ENCODE results near the gene PIP5K1B.

The PIP5K1B gene

GRCh38 chr9:68932458-68932857 lies 227.4 kb downstream of the PIP5K1B start:
- Histone ChIP-seq H3K79me2 (ENCODE audit: insufficient read depth, low read length) (no peaks in the 10 kb centered on the region), H4K20me1 (ENCODE audit: insufficient read depth, low read length, poor library complexity, severe bottlenecking) (no peaks in the 10 kb centered on the region), H3K9me2 (replicated peaks; ENCODE audit: low read depth, low read length) (no peaks in the 10 kb centered on the region), H3K9ac (ENCODE audit: low read depth, low read length, poor library complexity, severe bottlenecking) (no peak overlapping the region), H3K36me3 (ENCODE audit: insufficient read depth, low read length) (no peaks in the 10 kb centered on the region), H3K27me3 (ENCODE audit: insufficient read depth, low read length, poor library complexity, severe bottlenecking) (no peaks in the 10 kb centered on the region), H3F3A (ENCODE audit: low read depth) (no peaks in the 10 kb centered on the region), H3K4me3 (ENCODE audit: low read length, poor library complexity, severe bottlenecking) (no peak overlapping the region), H3K4me2 (ENCODE audit: low read depth, low read length, poor library complexity, severe bottlenecking) (no peak overlapping the region), H3K4me1 (ENCODE audit: insufficient read depth, low read length, poor library complexity, severe bottlenecking) (no peaks in the 10 kb centered on the region), H2AFZ (ENCODE audit: low read length) (no peak overlapping the region), H3K9me3 (ENCODE audit: insufficient read depth, low read depth, low read length) (no peaks in the 10 kb centered on the region)
- TF ChIP-seq EZH2phosphoT487 (IDR thresholded peaks at IDR 0.05; ENCODE audit: borderline replicate concordance) (no peak), CTCF (conservative IDR thresholded peaks at IDR 0.05; ENCODE audit: low read length) (no peak)

- Histone ChIP-seq H3K79me2 (ENCODE audit: insufficient read depth, low read length) (no peaks in the 10 kb centered on the region), H2AFZ (ENCODE audit: low read length) (no peak overlapping the region), H3F3A (ENCODE audit: low read depth) (no peaks in the 10 kb centered on the region), H3K4me3 (ENCODE audit: low read length, poor library complexity, severe bottlenecking) (no peak overlapping the region), H3K9ac (ENCODE audit: low read depth, low read length, poor library complexity, severe bottlenecking) (no peak overlapping the region), H3K4me1 (ENCODE audit: insufficient read depth, low read length, poor library complexity, severe bottlenecking) (no peaks in the 10 kb centered on the region), H4K20me1 (ENCODE audit: insufficient read depth, low read length, poor library complexity, severe bottlenecking) (no peaks in the 10 kb centered on the region), H3K36me3 (ENCODE audit: insufficient read depth, low read length) (no peaks in the 10 kb centered on the region), H3K4me2 (ENCODE audit: low read depth, low read length, poor library complexity, severe bottlenecking) (no peak overlapping the region), H3K9me2 (replicated peaks; ENCODE audit: low read depth, low read length) (no peaks in the 10 kb centered on the region), H3K9me3 (ENCODE audit: insufficient read depth, low read depth, low read length) (no peaks in the 10 kb centered on the region), H3K27me3 (ENCODE audit: insufficient read depth, low read length, poor library complexity, severe bottlenecking) (no peaks in the 10 kb centered on the region)
- TF ChIP-seq EZH2phosphoT487 (IDR thresholded peaks at IDR 0.05; ENCODE audit: borderline replicate concordance) (no peak), CTCF (conservative IDR thresholded peaks at IDR 0.05; ENCODE audit: low read length) (no peak)
These were observed 228.6 kb downstream of the PIP5K1B start for GRCh38 chr9:68933434-68934328.

GRCh38 chr9:68934329-68934644 lies 229.2 kb downstream of the PIP5K1B start:
- Histone ChIP-seq H3K4me3 (ENCODE audit: low read length, poor library complexity, severe bottlenecking) (no peak overlapping the region), H3F3A (ENCODE audit: low read depth) (no peaks in the 10 kb centered on the region), H3K36me3 (ENCODE audit: insufficient read depth, low read length) (no peaks in the 10 kb centered on the region), H3K9me3 (ENCODE audit: insufficient read depth, low read depth, low read length) (no peaks in the 10 kb centered on the region), H4K20me1 (ENCODE audit: insufficient read depth, low read length, poor library complexity, severe bottlenecking) (no peaks in the 10 kb centered on the region), H3K4me2 (ENCODE audit: low read depth, low read length, poor library complexity, severe bottlenecking) (no peak overlapping the region), H3K9ac (ENCODE audit: low read depth, low read length, poor library complexity, severe bottlenecking) (no peak overlapping the region), H3K9me2 (replicated peaks; ENCODE audit: low read depth, low read length) (no peaks in the 10 kb centered on the region), H3K4me1 (ENCODE audit: insufficient read depth, low read length, poor library complexity, severe bottlenecking) (no peaks in the 10 kb centered on the region), H2AFZ (ENCODE audit: low read length) (no peak overlapping the region), H3K79me2 (ENCODE audit: insufficient read depth, low read length) (no peaks in the 10 kb centered on the region), H3K27me3 (ENCODE audit: insufficient read depth, low read length, poor library complexity, severe bottlenecking) (no peaks in the 10 kb centered on the region)
- TF ChIP-seq CTCF (conservative IDR thresholded peaks at IDR 0.05; ENCODE audit: low read length): no peak
- TF ChIP-seq EZH2phosphoT487 (IDR thresholded peaks at IDR 0.05; ENCODE audit: borderline replicate concordance): no peak

Data from Loucy (cell line).